Measurements from ENCODE around the gene IGF1. TPM values are rescaled to one million over a fixed set of nuclear protein-coding genes. Genes with fewer than 3 reads are reported as not detected.

Gene IGF1
- total and polyA plus RNA-seq, 9 of the 15 experiments (the other 6 are each of a cell fraction or from before 2014, with no cell fraction given) = 3.7 to 13.9 (median 4.5) TPM

- WGBS (ENCODE audit: insufficient coverage, low coverage, missing lambda C conversion rate) = 5% methylated on average over 2 of the region's 2 CpGs
- POLR2A ChIA-PET = interaction anchor here (0.8 to 1.0 kb wide), 2 partner anchors 86 to 326 kb away, joined by 3 to 4 read pairs; no protein-coding TSS in a partner anchor
- Histone ChIP-seq H3K9me1 (ENCODE audit: control insufficient read depth, insufficient read depth, low read length) (no peaks in the 10 kb centered on the region), H3K79me2 (ENCODE audit: control insufficient read depth, insufficient read depth, low read length) (no peaks in the 10 kb centered on the region), H3K9ac (ENCODE audit: insufficient read depth in 1 of 2, low read depth in 2 of 2, low read length in 2 of 2) (no peak overlapping the region), H3K36me3 (ENCODE audit: control insufficient read depth, insufficient read depth, low read length) (no peaks in the 10 kb centered on the region), H3K27ac (ENCODE audit: extremely low read depth, low read depth, low read length) (no peak overlapping the region), H3K4me3 (no peak overlapping the region), H3K4me2 (ENCODE audit: insufficient read depth, low read length) (no peak overlapping the region), H3K27me3 (ENCODE audit: control insufficient read depth in 2 of 2, insufficient read depth in 2 of 2, low read length in 2 of 2) (no peaks in the 10 kb centered on the region), H3K9me3 (replicated peaks; ENCODE audit: control insufficient read depth, insufficient read depth, low read depth, low read length) (no peaks in the 10 kb centered on the region), H2AFZ (ENCODE audit: low read depth, low read length) (no peak overlapping the region), H3K4me1 (replicated peaks in 1 of 2; ENCODE audit: control insufficient read depth in 2 of 2, insufficient read depth in 2 of 2, low read length in 2 of 2) (no peaks in the 10 kb centered on the region), H4K20me1 (replicated peaks; ENCODE audit: control insufficient read depth, insufficient read depth, low read length) (no peaks in the 10 kb centered on the region)
- CTCF ChIA-PET (ENCODE audit: low intra/inter-chr PET ratio) = no interaction called here
- no peak for TF ChIP-seq MTA1 (IDR thresholded peaks at IDR 0.05; ENCODE audit: borderline replicate concordance)
- TF ChIP-seq ZBTB9 (CRISPR knock-in tag; IDR thresholded peaks at IDR 0.05) = no peak
- no peak for TF ChIP-seq CGGBP1 (CRISPR knock-in tag; IDR thresholded peaks at IDR 0.05)
- no peak for TF ChIP-seq ZNF507 (tag; conservative IDR thresholded peaks at IDR 0.05)
- no peak for TF ChIP-seq CTCF (IDR thresholded peaks at IDR 0.05 in 2 of 3, conservative IDR thresholded peaks at IDR 0.05 in 1 of 3; ENCODE audit: insufficient read depth in 2 of 3, low read depth in 1 of 3, low read length in 3 of 3)
- TF ChIP-seq ZNF311 (CRISPR knock-in tag; IDR thresholded peaks at IDR 0.05) = no peak
- TF ChIP-seq CREB3 (tag; conservative IDR thresholded peaks at IDR 0.05; ENCODE audit: low read depth) = no peak
- no peak for TF ChIP-seq TCF15 (CRISPR knock-in tag; IDR thresholded peaks at IDR 0.05)
- TF ChIP-seq NFATC3 (IDR thresholded peaks at IDR 0.05) = no peak
- no peak for TF ChIP-seq YY1 (IDR thresholded peaks at IDR 0.05; ENCODE audit: borderline replicate concordance in 1 of 3, control insufficient read depth in 1 of 3, extremely low read depth in 1 of 3, insufficient read depth in 3 of 3, insufficient read length in 1 of 3, insufficient replicate concordance in 2 of 3, low read depth in 1 of 3, low read length in 2 of 3)
- TF ChIP-seq CHD2 (IDR thresholded peaks at IDR 0.05; ENCODE audit: low read depth, low read length) = no peak
- TF ChIP-seq FOXA3 (CRISPR knock-in tag; conservative IDR thresholded peaks at IDR 0.05 in 1 of 2, IDR thresholded peaks at IDR 0.05 in 1 of 2) = no peak
- no peak for TF ChIP-seq BRF1 (IDR thresholded peaks at IDR 0.05; ENCODE audit: borderline replicate concordance, extremely low read depth, insufficient read length)
- DNase-seq (ENCODE audit: extremely low read depth in 1 of 4, low spot score in 3 of 4) (no peak), ATAC-seq (no peak), FAIRE-seq (no peak)
- in situ Hi-C loops (cut with MboI) = no loop called here
- BruUV-seq (replicated peaks) = no TSS peak
- intact Hi-C loops (cut with micrococcal nuclease) = no loop called here
These were observed 23.9 kb upstream of the IGF1 start for GRCh38 chr12:102504280-102504679.

All from K562 (cell line).